AG04449 (cell line): Measurements from ENCODE around the gene HCFC1R1.

Experiments
- CTCF ChIA-PET: fragments of 350-600 bp; formaldehyde crosslinking; extraction: SDS; loops from one replicate; lab custom pipeline; 2021; ENCODE audit warnings: antibody characterized with exemption; lab: Yijun Ruan, JAX
- POLR2A ChIA-PET: fragments of 400-600, 350-600 bp; formaldehyde crosslinking; extraction: SDS; loops from one replicate; lab custom pipeline; 2020; ENCODE audit warnings: antibody characterized with exemption, inconsistent platforms; lab: Yijun Ruan, JAX
- DNase-seq: peaks from one replicate; pipeline ENCODE4 v3.0.0-alpha.2; 2010; ENCODE audit warnings: low read depth, low spot score
- H3K4me3 ChIP-seq: 2 replicates; pipeline ENCODE4 v1.5.1; 2011; ENCODE audit warnings: low read depth, mild to moderate bottlenecking, control low read depth, low read length
- TF ChIP-seq, protein P1 (sequence below): IDR thresholded peaks from one replicate; pipeline ENCODE4 v1.5.1; 2011; ENCODE audit warnings: mild to moderate bottlenecking, moderate library complexity, low read length, control low read depth, inconsistent platforms; ENCODE audit not compliant: insufficient read depth; ENCODE audit errors: missing control alignments

Gene HCFC1R1

DNA sequence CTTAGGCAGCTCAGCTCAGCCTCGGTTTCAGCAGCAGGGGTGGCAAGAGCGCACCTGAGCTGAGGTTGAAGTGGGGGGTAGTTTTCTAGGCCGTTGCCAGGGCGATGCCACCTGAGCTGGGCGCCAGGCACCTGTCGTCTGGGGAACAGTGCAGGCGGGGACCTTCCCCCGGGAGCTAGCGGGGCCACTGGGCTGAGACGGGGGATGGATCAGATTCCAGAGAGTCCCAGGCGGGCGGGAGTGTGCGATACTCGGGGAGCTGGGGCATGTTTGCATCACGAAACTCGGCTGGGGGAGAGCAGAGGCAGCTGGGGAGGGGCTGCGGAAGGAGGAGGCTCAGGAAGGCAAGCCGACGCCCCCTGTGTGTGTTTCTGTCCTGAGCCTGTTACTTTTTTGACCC, 11.5 kb downstream of the HCFC1R1 start:
- CTCF ChIA-PET = interaction anchor here (1.0 to 1.4 kb wide), 3 partner anchors 8 to 117 kb away, joined by 3 to 6 read pairs (median 5); partner anchors contain the start of gene TNFRSF12A
- TF ChIP-seq, protein P1, sequence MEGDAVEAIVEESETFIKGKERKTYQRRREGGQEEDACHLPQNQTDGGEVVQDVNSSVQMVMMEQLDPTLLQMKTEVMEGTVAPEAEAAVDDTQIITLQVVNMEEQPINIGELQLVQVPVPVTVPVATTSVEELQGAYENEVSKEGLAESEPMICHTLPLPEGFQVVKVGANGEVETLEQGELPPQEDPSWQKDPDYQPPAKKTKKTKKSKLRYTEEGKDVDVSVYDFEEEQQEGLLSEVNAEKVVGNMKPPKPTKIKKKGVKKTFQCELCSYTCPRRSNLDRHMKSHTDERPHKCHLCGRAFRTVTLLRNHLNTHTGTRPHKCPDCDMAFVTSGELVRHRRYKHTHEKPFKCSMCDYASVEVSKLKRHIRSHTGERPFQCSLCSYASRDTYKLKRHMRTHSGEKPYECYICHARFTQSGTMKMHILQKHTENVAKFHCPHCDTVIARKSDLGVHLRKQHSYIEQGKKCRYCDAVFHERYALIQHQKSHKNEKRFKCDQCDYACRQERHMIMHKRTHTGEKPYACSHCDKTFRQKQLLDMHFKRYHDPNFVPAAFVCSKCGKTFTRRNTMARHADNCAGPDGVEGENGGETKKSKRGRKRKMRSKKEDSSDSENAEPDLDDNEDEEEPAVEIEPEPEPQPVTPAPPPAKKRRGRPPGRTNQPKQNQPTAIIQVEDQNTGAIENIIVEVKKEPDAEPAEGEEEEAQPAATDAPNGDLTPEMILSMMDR = no peak
- H3K4me3 ChIP-seq = no peak overlapping the region
- POLR2A ChIA-PET = interaction anchor here (0.8 to 1.5 kb wide), 2 partner anchors 8 to 18 kb away, joined by 3 to 10 read pairs; partner anchors contain the start of gene TNFRSF12A
- no peak for DNase-seq

DNA sequence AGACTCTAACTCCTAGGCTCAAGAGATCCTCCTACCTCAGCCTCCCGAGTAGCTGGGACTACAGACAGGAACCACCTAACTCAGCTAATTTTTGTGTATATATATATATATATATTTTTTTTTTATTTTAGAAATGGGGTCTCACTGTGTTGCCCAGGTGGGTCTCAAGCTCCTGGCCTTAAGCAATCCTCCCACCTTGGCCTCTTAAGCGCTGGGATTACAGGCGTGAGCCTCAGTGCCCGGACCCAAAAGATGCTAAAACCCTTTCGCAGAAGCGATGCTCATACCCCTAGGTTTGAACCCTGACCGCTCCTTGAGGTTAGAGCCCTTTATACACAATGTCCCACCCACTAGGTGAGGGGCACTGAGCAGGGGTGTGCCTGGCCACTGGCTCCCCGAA, 13.2 kb downstream of the HCFC1R1 start:
- TF ChIP-seq, protein P1 = no peak
- DNase-seq = no peak
- CTCF ChIA-PET = interaction anchor here (1.1 to 11.4 kb wide), 2 partner anchors 9 to 20 kb away, joined by 3 to 112 read pairs; no protein-coding TSS in a partner anchor
- no peak overlapping the region for H3K4me3 ChIP-seq
- POLR2A ChIA-PET = interaction anchor here (1.4 to 1.6 kb wide), 2 partner anchors 9 to 12 kb away, joined by 7 read pairs; partner anchors contain the start of genes HCFC1R1 and TNFRSF12A

DNA sequence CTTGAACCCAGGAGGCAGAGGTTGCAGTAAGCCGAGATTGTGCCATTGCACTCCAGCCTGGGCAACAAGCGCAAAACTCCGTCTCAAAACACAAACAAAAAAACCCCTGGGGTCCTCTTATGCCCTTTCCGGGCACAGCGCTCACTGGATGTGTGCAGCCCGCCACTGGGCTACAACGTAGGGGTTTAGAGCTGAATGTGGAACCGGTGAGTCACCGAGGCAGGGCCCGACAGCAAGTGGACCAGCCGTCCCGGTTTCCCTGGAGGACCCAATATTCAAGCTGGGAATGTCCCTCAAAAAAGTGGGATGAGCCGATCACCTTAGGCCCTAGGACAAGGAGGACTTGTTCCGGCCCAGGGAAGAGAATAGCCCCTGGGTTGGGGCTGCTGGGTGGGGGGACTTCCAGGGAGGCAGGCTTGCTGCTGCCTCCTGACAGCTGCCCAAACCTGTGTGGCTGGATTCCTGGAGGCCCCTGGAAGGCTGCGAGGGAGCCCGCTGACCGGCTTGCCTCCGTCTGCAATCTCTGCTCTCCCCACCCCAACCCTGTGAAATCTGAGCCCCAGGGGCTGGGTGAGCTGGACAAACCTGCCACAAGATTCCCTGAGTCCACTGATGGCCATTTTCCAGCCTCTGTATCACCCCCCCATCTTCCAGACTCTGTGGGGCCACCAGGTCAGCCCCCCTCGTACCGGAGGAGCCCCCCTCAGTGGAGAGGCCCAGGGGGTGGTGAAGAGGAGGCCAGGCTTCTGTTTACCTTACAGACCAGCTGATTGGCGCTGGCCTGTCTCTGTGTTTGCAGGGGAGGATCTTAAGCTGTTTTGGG, 14.0 kb downstream of the HCFC1R1 start:
- TF ChIP-seq, protein P1 = no peak
- ChIA-PET CTCF (interaction anchor here (1.1 to 11.4 kb wide), 2 partner anchors 10 to 21 kb away, joined by 3 to 112 read pairs; no protein-coding TSS in a partner anchor), POLR2A (interaction anchor here (1.4 to 1.6 kb wide), 2 partner anchors 10 to 13 kb away, joined by 7 read pairs; partner anchors contain the start of genes HCFC1R1 and TNFRSF12A)
- H3K4me3 ChIP-seq = no peak overlapping the region
- DNase-seq = no peak

- H3K4me3 ChIP-seq = no peak overlapping the region
- ChIA-PET CTCF (interaction anchor here (1.1 to 11.4 kb wide), 2 partner anchors 11 to 22 kb away, joined by 3 to 112 read pairs; partner anchors contain the start of gene TNFRSF12A), POLR2A (interaction anchor here (1.6 kb wide), 1 partner anchor 12 kb away, joined by 6 read pairs; the partner anchor contains the start of gene TNFRSF12A)
- TF ChIP-seq, protein P1 = no peak
- DNase-seq = no peak
Measured at GRCh38 chr16:3008690-3009037, 15.1 kb downstream of the HCFC1R1 start.

- H3K4me3 ChIP-seq = no peak overlapping the region
- POLR2A ChIA-PET = interaction anchor here (1.6 kb wide), 1 partner anchor 13 kb away, joined by 6 read pairs; the partner anchor contains the start of gene TNFRSF12A
- TF ChIP-seq, protein P1 = no peak
- CTCF ChIA-PET = interaction anchor here (1.1 to 11.4 kb wide), 3 partner anchors 12 to 51 kb away, joined by 3 to 112 read pairs (median 4); partner anchors contain the start of gene TNFRSF12A
- DNase-seq = no peak
Measured at GRCh38 chr16:3007957-3008689, 15.6 kb downstream of the HCFC1R1 start.
